MCF 10A (cell line): ENCODE measurements around the gene LONRF3. TPM values are rescaled to one million over a fixed set of nuclear protein-coding genes. Genes with fewer than 3 reads are reported as not detected.
"Not testable (repeated sequence)": the region's sequence is repeated elsewhere in the genome, so short reads cannot be mapped to it uniquely, and the experiment has no call there.

ENCODE experiments used
- BruUV-seq: library from RNA; stranded (reverse); fragments of 400-500 nt; replicated peaks from 2 replicates; lab custom pipeline; 2021; lab: Mats Ljungman, UMichigan
- CTCF ChIA-PET: fragments of 300-600 bp; sonication (Branson Sonifier 250); formaldehyde crosslinking; extraction: SDS; loops from one replicate; lab custom pipeline; 2021; ENCODE audit warnings: antibody characterized with exemption, inconsistent platforms; lab: Yijun Ruan, JAX
- POLR2A ChIA-PET: fragments of 300-600, 350-650 bp; sonication (Branson Sonifier 250); formaldehyde crosslinking; extraction: SDS; loops from one replicate; lab custom pipeline; 2020; ENCODE audit warnings: antibody characterized with exemption, inconsistent platforms; lab: Yijun Ruan, JAX
- DNase-seq: peaks from one replicate; pipeline ENCODE4 v3.0.0-alpha.2; 2018; ENCODE audit not compliant: unreplicated experiment
- H3K27ac Mint-ChIP-seq: one replicate; pipeline ENCODE4 v1.8.0; 2022; ENCODE audit warnings: mild to moderate bottlenecking, low read depth, mixed read lengths; ENCODE audit not compliant: unreplicated experiment
- H3K27me3 Mint-ChIP-seq: one replicate; pipeline ENCODE4 v1.8.0; 2022; ENCODE audit warnings: mixed read lengths; ENCODE audit not compliant: insufficient read depth, unreplicated experiment
- H3K36me3 Mint-ChIP-seq: one replicate; pipeline ENCODE4 v1.8.0; 2022; ENCODE audit warnings: mild to moderate bottlenecking, moderate library complexity, mixed read lengths; ENCODE audit not compliant: insufficient read depth, unreplicated experiment
- H3K4me1 Mint-ChIP-seq: one replicate; pipeline ENCODE4 v1.8.0; 2022; ENCODE audit warnings: mixed read lengths; ENCODE audit not compliant: insufficient read depth, unreplicated experiment
- H3K4me3 Mint-ChIP-seq: one replicate; pipeline ENCODE4 v1.8.0; 2022; ENCODE audit warnings: mild to moderate bottlenecking, moderate library complexity, mixed read lengths; ENCODE audit not compliant: unreplicated experiment
- H3K9me3 Mint-ChIP-seq: one replicate; pipeline ENCODE4 v1.8.0; 2022; ENCODE audit warnings: mixed read lengths; ENCODE audit not compliant: unreplicated experiment
- intact Hi-C: fragments of 100-400 bp; cut with micrococcal nuclease; formaldehyde crosslinking; loops from 2 replicates; pipeline ENCODE4 v1.14.1; 2022
- total RNA-seq: library from RNA; stranded (reverse); gene quantifications from 2 replicates; pipeline ENCODE4 v1.2.3, GENCODE V29; 2022
- TF ChIP-seq, protein P1 (sequence below): fragments of 200-600 bp; IDR thresholded peaks from one replicate; pipeline ENCODE4 v1.8.0; 2022; ENCODE audit warnings: antibody characterized with exemption, mild to moderate bottlenecking; ENCODE audit not compliant: unreplicated experiment

Gene LONRF3
- total RNA-seq, 1 experiment from 2014 or later: 1.0 TPM

DNA sequence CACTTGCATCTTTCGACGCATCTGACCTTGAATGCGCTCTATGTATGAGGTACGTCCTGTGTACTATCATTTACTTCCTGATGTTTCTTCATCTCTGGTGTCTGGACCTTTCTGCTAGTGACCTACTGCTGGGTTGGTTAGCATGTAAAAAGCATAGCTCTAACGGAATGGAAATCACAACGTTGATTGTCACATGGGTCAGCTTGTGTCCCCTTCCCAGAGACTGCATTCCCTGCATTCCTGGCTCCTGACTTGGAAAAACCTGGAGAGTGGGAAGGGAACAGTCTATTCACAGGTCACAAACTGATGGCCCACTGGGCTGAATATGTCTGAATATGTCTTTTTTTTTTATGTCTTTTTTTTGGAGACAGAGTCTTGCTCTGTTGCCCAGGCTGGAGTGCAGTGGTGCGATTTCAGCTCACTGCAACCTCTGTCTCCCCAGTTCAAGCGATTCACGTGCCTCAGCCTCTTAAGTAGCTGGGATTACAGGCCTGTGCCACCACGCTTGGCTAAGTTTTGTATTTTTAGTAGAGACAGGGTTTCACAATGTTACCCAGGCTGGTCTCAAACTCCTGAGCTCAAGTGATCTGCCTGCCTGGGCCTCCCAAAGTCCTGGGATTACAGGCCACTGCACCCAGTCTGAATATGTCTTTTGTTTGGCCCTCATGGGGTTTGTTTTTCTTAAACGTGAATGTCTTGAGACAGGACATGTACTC lies 16.3 kb downstream of the LONRF3 start:
- H3K4me3 Mint-ChIP-seq: no peak overlapping the region
- intact Hi-C loops: no loop called here
- H3K27ac Mint-ChIP-seq: no peak overlapping the region
- ChIA-PET POLR2A (interaction anchor here (1.3 kb wide), 1 partner anchor 25 kb away, joined by 3 read pairs; no protein-coding TSS in a partner anchor), CTCF (interaction anchor here (1.0 to 1.5 kb wide), 3 partner anchors 9 to 19 kb away, joined by 3 to 12 read pairs (median 3); no protein-coding TSS in a partner anchor)
- no peaks in the 10 kb centered on the region for H3K4me1 Mint-ChIP-seq
- no peaks in the 10 kb centered on the region for H3K36me3 Mint-ChIP-seq
- H3K27me3 Mint-ChIP-seq: peaks cover 42% of the 10 kb centered on the region
- DNase-seq: no peak
- no peaks in the 10 kb centered on the region for H3K9me3 Mint-ChIP-seq
- no TSS peak for BruUV-seq
- TF ChIP-seq, protein P1, sequence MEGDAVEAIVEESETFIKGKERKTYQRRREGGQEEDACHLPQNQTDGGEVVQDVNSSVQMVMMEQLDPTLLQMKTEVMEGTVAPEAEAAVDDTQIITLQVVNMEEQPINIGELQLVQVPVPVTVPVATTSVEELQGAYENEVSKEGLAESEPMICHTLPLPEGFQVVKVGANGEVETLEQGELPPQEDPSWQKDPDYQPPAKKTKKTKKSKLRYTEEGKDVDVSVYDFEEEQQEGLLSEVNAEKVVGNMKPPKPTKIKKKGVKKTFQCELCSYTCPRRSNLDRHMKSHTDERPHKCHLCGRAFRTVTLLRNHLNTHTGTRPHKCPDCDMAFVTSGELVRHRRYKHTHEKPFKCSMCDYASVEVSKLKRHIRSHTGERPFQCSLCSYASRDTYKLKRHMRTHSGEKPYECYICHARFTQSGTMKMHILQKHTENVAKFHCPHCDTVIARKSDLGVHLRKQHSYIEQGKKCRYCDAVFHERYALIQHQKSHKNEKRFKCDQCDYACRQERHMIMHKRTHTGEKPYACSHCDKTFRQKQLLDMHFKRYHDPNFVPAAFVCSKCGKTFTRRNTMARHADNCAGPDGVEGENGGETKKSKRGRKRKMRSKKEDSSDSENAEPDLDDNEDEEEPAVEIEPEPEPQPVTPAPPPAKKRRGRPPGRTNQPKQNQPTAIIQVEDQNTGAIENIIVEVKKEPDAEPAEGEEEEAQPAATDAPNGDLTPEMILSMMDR: no peak

DNA sequence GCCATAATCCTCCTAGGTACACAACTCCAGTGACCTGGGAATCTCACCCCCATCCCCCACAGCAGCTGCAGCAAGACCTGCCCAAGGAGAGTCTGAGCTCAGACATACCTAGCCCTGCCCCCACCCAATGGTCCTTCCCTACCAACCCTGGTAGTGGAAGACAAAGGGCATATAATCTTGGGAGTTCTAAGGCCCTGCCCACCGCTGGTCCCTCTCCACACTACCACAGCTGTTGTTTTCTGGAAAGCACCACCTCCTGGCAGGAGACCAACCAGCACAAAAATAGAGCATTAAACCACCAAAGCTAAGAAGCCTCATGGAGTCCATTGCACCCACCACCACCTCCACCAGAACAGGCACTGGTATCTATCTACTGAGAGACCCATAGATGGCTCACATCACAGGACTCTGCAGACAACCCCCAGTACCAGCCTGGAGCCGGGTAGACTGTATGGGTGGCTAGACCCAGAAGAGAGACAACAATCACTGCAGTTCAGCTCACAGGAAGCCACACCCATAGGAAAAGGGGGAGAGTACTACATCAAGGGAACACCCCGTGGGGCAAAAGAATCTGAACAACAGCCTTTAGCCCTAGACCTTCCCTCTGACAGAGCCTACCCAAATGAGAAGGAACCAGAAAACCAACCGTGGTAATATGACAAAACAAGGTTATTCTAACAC lies 18.2 kb downstream of the LONRF3 start:
- H3K27ac Mint-ChIP-seq, H3K9me3 Mint-ChIP-seq, H3K36me3 Mint-ChIP-seq, intact Hi-C loops, BruUV-seq, H3K4me1 Mint-ChIP-seq, H3K4me3 Mint-ChIP-seq, DNase-seq: not testable (repeated sequence)
- POLR2A ChIA-PET: interaction anchor here (0.6 kb wide), 1 partner anchor 15 kb away, joined by 3 read pairs; no protein-coding TSS in a partner anchor
- H3K27me3 Mint-ChIP-seq: peaks cover 47% of the 10 kb centered on the region
- CTCF ChIA-PET: interaction anchor here (0.7 to 1.6 kb wide), 4 partner anchors 12 to 16 kb away, joined by 3 to 6 read pairs (median 4); no protein-coding TSS in a partner anchor

DNA sequence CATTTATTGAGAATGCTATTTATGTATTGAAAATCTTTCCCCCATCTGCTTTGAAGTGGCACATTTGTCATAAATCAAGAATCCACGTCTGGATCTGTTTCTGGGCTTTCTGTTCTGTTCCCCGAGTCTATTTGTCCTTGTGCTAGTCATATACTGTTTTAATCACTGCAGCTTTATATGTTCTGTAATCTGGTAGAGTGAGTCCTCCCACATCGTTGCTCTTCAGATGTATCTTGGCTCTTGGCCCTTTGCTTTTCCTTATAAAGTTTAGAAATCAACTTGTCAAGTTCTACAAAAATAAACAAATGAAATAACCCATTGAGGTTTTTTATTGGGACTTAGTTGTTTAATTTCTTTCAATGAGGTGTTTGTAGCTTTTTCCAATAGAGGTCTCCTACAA lies 29.0 kb downstream of the LONRF3 start:
- intact Hi-C loops: loop anchor here (10.0 kb wide), 1 partner anchor 211 kb away; no protein-coding TSS in a partner anchor
- no peaks in the 10 kb centered on the region for H3K4me1 Mint-ChIP-seq
- TF ChIP-seq, protein P1: no peak
- no peak for DNase-seq
- H3K36me3 Mint-ChIP-seq: no peaks in the 10 kb centered on the region
- POLR2A ChIA-PET: no interaction called here
- no peaks in the 10 kb centered on the region for H3K9me3 Mint-ChIP-seq
- peaks cover 47% of the 10 kb centered on the region for H3K27me3 Mint-ChIP-seq
- H3K4me3 Mint-ChIP-seq: no peak overlapping the region
- H3K27ac Mint-ChIP-seq: no peak overlapping the region
- CTCF ChIA-PET: interaction anchor here (0.7 to 3.3 kb wide), 5 partner anchors 11 to 469 kb away, joined by 3 to 41 read pairs (median 3); no protein-coding TSS in a partner anchor
- no TSS peak for BruUV-seq

DNA sequence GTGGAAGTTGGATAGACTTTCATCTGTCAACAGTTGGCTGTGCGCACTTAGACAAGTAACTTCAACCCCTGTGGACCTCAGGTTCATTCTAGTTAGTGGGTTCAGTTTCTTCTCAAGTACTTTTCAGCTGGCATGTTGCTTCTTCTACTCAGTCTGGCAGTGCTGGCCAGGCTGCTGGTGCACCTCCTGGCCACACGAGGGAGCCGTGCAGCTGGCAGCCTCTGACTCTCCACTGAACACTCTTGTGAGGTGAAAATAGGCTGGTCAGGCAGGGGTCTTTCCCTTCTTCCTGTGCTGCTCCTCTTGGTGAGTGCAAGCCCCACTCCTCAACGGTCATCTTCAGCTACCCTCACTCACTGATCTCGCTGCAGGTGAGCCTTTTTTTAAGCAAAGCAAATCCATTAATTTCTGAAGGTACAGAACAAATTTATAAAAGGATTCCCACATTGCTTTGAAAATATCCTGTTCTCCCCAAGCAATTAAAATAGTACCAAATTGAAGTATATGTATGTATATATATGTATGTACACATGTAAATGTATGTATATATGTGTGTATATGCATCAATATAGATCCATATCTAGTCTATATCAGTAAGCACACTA lies 30.6 kb downstream of the LONRF3 start:
- peak; percentile 45 for DNase-seq
- intact Hi-C loops: loop anchor here (1.0 to 10.0 kb wide), 2 partner anchors 62 to 210 kb away; no protein-coding TSS in a partner anchor
- POLR2A ChIA-PET: interaction anchor here (0.9 kb wide), 1 partner anchor 10 kb away, joined by 3 read pairs; no protein-coding TSS in a partner anchor

More for the DNA sequence above, 30.6 kb downstream of the LONRF3 start:
- TF ChIP-seq, protein P1: peak; percentile 90
- H3K36me3 Mint-ChIP-seq: no peaks in the 10 kb centered on the region
- no peak overlapping the region for H3K27ac Mint-ChIP-seq
- H3K4me1 Mint-ChIP-seq: no peaks in the 10 kb centered on the region
- peaks cover 40% of the 10 kb centered on the region for H3K27me3 Mint-ChIP-seq
- BruUV-seq: no TSS peak
- no peak overlapping the region for H3K4me3 Mint-ChIP-seq
- CTCF ChIA-PET: interaction anchor here (0.5 to 3.3 kb wide), 31 partner anchors 11 to 570 kb away, joined by 3 to 41 read pairs (median 4); partner anchors contain the start of gene UBE2A
- H3K9me3 Mint-ChIP-seq: no peaks in the 10 kb centered on the region
